Central memory CD4-positive, alpha-beta T cell (primary cell): Measurements from ENCODE around the gene TMC3.
A peak's percentile ranks its signal among the peaks of the same experiment; 100 is the strongest.
"Not testable (repeated sequence)": the region's sequence is repeated elsewhere in the genome, so short reads cannot be mapped to it uniquely, and the experiment has no call there.

ENCODE experiments used
- DNase-seq: peaks from one replicate; pipeline ENCODE4 v3.0.0; 2022
- total RNA-seq, 3 experiments: gene quantifications; one replicate each; lab custom pipeline; 2026; lab: John Stamatoyannopoulos, UW

The TMC3 gene
- total RNA-seq, result 0 to 0.07 (median 0) reads per million in 3 experiments

- no peak for DNase-seq
These were observed at the start of gene TMC3 for GRCh38 chr15:81373775-81374395. TMC3 (minus strand) TSS chr15:81374213; CDS start chr15:81374077, 136 bp downstream.

GRCh38 chr15:81421461-81421860, 47.4 kb upstream of the TMC3 start:
- DNase-seq, result no peak

DNA sequence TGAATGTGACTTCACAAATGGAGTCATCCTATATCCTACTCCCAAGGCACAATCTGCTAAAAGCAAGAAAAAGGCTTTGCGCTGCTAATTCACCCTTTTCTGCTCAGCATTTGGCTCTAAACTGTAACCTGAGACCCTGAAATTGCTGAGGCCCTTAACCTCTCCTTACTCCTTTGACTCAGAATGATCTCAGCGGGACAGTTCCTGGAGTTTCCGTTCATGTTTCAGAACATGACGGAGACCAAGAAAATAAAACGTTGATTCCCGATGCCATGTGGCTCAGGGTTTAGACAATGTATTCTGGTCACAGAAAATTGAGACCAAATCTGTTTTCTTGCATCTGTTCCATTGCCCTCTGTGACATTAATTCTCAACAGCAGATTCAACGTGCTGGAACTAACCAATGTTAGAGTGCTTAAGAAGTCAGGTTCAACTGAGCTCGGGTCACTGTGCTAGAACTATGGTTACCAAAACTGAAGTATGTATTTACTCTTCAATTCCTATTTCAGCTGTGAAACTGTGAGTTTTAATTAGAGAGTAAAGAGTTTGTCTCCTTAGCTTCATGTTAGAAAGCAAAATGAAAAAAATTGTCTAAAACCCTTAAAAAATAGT, 45.4 kb upstream of the TMC3 start:
- DNase-seq, result no peak

- no peak for DNase-seq
These were observed 44.9 kb upstream of the TMC3 start for GRCh38 chr15:81418891-81419290.

DNA sequence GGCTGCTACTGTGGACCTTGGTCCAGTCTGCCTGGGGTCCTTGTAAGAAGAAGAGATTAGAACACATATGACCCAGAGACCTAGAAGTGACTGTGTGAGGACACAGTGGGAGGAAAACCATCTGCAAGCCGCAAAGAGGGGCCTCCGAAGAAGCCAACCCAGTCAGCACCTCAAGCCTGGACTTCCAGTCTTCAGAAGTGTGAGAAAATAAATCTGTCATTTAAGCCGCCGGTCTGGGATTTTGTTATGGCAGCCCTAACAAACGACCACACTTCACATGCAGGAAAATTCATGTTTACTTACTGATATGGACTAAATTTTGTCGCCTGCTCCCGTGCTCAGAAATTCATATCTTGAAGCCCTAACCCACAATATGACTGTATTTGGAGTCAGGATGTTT, 44.4 kb upstream of the TMC3 start:
- no peak for DNase-seq

- not testable (repeated sequence) for DNase-seq
These were observed 40.4 kb upstream of the TMC3 start for GRCh38 chr15:81414274-81414968.

- DNase-seq, result no peak
These were observed 39.8 kb upstream of the TMC3 start for GRCh38 chr15:81413851-81414250.

DNA sequence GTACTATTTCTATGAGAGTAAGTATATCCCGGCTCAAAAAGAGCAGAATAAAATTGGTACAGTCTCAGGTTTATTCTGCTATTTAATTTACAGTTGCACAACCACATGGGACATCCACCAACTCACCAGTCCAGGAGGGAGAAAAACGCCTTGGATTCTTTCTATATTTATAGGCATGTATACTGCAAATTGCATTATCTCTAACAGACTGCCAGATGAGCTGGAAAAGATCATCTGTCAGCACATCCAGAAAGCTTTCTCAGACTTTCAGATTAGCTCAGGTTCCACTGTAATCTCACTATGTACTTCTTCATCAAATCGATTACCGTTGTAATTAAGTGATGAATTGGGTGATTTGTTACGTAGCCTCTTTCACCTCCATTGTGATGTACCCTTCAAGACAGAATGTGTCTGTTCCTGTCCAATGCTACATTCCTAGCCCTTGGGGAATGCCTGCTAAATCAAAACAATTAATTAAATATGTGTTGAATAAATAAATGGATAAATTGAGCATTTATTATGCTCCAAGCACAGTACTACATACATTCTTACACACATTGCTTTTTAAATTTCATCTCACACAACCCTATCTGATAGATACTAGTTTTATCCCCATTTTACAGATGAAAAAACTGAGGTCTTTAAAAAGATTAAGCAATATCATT, 38.1 kb upstream of the TMC3 start:
- no peak for DNase-seq

DNA sequence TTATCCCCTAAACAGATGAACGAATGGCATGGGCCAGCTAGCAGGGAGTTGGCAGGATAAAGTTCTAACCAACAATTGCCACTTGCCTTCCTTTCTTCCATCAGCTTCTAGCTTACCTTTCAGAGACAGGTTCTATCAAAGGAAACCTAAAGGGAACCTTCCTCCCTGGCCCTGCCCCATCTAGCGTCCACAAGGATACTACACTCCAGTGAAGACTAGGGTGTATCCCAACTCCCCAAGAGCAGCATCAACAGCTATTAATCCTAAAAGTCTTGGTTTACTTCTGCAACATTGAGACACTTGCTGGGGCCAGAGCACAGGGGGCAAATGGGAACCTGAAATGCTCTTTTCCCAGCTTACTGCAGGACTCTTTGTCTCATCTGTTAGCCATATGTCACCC, 37.0 kb upstream of the TMC3 start:
- no peak for DNase-seq

DNA sequence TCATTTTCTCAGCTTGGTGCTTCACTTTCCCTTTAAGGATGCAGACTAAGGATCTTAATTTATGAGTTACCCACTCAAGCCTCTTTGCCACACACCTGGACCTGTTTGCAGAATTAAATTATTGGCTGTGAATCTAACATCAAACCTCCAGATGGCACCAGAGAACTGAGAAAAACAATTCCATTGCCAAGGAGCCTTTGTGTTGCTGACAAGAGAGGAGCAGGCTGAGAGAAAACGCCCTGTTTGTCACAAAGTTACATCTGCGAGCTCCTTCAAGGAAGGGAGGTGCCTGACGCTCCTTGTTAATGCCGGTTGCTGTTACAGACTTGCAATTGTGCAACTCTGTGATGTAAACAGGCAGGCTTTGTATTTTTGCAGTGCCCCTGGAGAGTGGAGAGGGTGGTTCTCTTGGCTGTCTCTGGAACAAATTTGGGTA, 36.3 kb upstream of the TMC3 start:
- DNase-seq, result peak; percentile 53

DNA sequence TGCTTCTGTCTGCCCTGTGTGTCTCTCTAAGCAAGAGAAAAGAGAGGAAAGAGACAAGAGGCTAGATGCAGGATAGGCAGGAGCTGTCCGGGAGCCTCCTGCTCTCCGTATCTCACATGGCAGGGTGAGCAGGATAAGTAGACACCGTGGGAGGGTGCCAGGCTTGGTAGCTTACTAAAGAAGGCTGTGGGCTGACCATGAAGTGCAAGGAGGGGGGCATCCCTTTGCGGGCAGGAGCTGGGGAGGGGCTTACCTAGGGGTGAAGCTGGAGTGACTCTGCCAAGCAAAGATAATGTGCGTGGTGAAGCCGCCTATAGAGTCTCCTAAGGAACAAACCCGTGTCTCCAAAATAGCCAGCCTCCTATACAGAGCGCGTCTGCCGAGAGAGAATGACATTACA, 33.7 kb upstream of the TMC3 start:
- DNase-seq, result no peak

GRCh38 chr15:81407176-81407575, 33.2 kb upstream of the TMC3 start:
- DNase-seq, result no peak

DNA sequence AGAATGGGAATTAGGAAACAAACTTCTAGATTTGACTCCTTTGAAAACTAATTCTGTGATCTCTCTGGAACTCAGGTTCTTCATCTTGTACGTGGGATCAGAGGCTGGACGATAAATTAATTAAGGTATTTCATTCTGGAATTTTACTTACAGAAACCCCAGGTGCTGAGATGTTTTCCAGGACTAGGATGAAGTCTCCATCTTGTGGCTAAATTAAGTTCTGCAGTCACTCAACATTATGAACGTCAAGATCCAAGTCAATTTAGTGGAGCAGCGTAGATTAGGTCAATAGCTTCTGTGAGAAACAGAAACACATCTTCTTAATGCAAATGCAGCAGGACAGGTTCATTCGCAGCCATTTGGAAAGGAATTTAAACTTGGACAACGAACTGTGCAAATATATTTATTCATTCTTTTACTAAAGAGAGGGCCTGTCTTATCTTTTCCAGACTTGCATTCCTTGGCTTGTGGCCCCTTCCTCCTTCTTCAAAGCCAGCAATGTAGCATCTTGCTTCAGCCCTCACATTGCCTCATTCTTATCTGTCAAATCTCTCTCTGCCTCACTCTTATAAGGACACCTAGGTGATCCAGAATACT, 26.7 kb upstream of the TMC3 start:
- peak; percentile 34 for DNase-seq

GRCh38 chr15:81398910-81399551, 25.0 kb upstream of the TMC3 start:
- DNase-seq, result no peak

DNA sequence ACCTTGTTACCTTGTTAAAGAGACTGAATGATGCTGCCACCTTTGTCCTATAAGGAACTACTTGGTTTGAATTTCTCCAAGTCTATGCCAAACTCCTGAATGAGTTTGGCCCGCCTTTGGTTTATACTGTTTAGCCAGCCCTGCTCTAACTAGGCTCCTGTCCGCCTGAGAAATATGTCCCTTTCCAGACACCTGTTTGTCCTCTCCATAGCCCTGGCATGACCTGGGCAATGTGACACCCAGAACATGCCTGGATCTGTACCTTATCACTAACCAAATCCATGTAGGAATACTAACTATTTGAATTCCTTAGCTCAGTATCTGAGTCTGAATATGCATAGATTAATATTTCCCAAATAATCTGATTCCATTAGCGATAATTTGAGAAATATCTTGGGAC, 24.4 kb upstream of the TMC3 start:
- DNase-seq, result no peak

- no peak for DNase-seq
These were observed 20.6 kb upstream of the TMC3 start for GRCh38 chr15:81394603-81395002.

GRCh38 chr15:81391657-81392056, 17.6 kb upstream of the TMC3 start:
- no peak for DNase-seq

DNA sequence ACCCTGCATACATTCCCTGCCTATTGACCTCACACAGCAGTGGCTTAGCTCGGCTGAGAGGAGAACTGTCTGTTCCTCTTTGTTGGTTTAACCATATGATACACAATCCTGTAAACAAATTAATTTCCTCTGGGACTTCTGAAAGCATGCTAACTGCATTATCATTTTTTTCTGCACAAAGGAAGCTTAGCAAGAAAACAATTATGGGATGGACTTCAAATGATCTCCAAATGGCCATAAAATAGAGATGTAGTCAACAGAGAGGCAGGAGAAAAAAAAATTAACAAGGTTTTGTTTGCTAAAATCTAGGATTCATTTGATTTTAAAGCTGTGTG, 14.4 kb upstream of the TMC3 start:
- DNase-seq, result no peak

- no peak for DNase-seq
These were observed 13.8 kb upstream of the TMC3 start for GRCh38 chr15:81387621-81388435.

- no peak for DNase-seq
These were observed 12.9 kb upstream of the TMC3 start for GRCh38 chr15:81386947-81387346.

DNA sequence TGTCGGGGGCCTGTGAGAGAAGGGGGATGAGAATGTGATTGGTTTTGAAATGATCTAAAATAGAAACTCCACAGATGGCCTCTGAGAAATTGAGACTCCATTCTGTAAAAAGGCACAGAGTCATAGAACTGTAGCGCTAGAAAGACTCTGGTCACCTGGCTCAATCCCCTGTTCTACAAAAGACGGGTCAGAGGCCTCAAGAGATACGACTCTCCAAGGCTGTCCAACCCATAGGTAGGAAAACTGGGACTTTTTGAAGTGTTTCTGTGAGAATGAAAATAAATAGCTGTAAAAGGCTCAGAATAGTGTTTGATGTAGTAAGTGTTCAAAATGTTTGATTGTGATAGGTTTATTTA, 11.7 kb upstream of the TMC3 start:
- no peak for DNase-seq
